HL-60 (cell line): ENCODE data around the gene SATL1.

Experiments used
- DNase-seq, 2 experiments: peaks; one replicate each; pipeline ENCODE4 v3.0.0-alpha.2; 2010 to 2020; ENCODE audit warnings: low read depth in 1 of 2, low spot score in 1 of 2
- H3K27ac ChIP-seq: fragments of 250-450 bp; sonication (Bioruptor Pico); replicated peaks from 2 replicates; pipeline ENCODE4 v1.5.1; 2020; ENCODE audit warnings: mild to moderate bottlenecking, moderate library complexity
- H3K27me3 ChIP-seq: fragments of 250-450 bp; sonication (Bioruptor Pico); 2 replicates; pipeline ENCODE4 v1.5.1; 2021; ENCODE audit warnings: mild to moderate bottlenecking, moderate library complexity; ENCODE audit not compliant: insufficient read depth, poor library complexity, severe bottlenecking
- H3K4me3 ChIP-seq: replicated peaks from 2 replicates; pipeline ENCODE4 v1.5.1; 2011; ENCODE audit warnings: mild to moderate bottlenecking, control low read depth, low read length; ENCODE audit not compliant: insufficient read depth
- GABPA ChIP-seq: IDR thresholded peaks from 2 replicates; pipeline ENCODE4 v1.6.1; 2012; ENCODE audit warnings: low read depth
- POLR2AphosphoS5 ChIP-seq: IDR thresholded peaks from 2 replicates; pipeline ENCODE4 v1.6.1; 2012; ENCODE audit warnings: low read depth
- SPI1 ChIP-seq: IDR thresholded peaks from 2 replicates; pipeline ENCODE4 v1.6.1; 2012; ENCODE audit warnings: low read depth, mild to moderate bottlenecking, borderline replicate concordance
- TF ChIP-seq, protein P1 (sequence below): IDR thresholded peaks from 2 replicates; pipeline ENCODE4 v1.6.1; 2012; ENCODE audit warnings: low read depth; ENCODE audit not compliant: insufficient replicate concordance
- TF ChIP-seq, protein P2 (sequence below): IDR thresholded peaks from one replicate; pipeline ENCODE4 v1.5.1; 2011; ENCODE audit warnings: low read length, control low read depth, inconsistent platforms; ENCODE audit not compliant: insufficient read depth

Gene SATL1

DNA sequence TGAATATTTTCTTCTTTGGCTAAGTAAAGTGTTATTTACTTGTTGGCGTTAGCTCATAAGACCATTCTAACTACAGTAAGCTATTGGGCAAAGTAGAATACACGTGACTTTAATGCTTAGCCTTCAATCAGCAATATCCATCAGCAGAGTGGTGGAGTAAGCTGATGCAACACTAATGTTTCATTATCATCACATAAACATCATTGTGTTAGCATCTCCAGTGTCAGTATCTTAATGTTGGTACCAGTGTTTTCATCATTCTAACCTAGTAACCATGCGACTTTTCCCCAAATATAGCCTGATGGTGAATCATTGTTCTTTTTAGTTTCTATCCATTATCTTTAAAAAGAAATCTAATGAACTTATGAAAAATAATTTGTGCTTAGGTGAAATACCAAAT is 191.4 kb downstream of the SATL1 start:
- no peak for DNase-seq
- Histone ChIP-seq H3K27ac (no peak overlapping the region), H3K4me3 (no peak overlapping the region), H3K27me3 (no peaks in the 10 kb centered on the region)
- TF ChIP-seq SPI1 (no peak), GABPA (no peak), POLR2AphosphoS5 (no peak)
- TF ChIP-seq, protein P1, sequence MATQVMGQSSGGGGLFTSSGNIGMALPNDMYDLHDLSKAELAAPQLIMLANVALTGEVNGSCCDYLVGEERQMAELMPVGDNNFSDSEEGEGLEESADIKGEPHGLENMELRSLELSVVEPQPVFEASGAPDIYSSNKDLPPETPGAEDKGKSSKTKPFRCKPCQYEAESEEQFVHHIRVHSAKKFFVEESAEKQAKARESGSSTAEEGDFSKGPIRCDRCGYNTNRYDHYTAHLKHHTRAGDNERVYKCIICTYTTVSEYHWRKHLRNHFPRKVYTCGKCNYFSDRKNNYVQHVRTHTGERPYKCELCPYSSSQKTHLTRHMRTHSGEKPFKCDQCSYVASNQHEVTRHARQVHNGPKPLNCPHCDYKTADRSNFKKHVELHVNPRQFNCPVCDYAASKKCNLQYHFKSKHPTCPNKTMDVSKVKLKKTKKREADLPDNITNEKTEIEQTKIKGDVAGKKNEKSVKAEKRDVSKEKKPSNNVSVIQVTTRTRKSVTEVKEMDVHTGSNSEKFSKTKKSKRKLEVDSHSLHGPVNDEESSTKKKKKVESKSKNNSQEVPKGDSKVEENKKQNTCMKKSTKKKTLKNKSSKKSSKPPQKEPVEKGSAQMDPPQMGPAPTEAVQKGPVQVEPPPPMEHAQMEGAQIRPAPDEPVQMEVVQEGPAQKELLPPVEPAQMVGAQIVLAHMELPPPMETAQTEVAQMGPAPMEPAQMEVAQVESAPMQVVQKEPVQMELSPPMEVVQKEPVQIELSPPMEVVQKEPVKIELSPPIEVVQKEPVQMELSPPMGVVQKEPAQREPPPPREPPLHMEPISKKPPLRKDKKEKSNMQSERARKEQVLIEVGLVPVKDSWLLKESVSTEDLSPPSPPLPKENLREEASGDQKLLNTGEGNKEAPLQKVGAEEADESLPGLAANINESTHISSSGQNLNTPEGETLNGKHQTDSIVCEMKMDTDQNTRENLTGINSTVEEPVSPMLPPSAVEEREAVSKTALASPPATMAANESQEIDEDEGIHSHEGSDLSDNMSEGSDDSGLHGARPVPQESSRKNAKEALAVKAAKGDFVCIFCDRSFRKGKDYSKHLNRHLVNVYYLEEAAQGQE, result no peak
- TF ChIP-seq, protein P2, sequence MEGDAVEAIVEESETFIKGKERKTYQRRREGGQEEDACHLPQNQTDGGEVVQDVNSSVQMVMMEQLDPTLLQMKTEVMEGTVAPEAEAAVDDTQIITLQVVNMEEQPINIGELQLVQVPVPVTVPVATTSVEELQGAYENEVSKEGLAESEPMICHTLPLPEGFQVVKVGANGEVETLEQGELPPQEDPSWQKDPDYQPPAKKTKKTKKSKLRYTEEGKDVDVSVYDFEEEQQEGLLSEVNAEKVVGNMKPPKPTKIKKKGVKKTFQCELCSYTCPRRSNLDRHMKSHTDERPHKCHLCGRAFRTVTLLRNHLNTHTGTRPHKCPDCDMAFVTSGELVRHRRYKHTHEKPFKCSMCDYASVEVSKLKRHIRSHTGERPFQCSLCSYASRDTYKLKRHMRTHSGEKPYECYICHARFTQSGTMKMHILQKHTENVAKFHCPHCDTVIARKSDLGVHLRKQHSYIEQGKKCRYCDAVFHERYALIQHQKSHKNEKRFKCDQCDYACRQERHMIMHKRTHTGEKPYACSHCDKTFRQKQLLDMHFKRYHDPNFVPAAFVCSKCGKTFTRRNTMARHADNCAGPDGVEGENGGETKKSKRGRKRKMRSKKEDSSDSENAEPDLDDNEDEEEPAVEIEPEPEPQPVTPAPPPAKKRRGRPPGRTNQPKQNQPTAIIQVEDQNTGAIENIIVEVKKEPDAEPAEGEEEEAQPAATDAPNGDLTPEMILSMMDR, result no peak

DNA sequence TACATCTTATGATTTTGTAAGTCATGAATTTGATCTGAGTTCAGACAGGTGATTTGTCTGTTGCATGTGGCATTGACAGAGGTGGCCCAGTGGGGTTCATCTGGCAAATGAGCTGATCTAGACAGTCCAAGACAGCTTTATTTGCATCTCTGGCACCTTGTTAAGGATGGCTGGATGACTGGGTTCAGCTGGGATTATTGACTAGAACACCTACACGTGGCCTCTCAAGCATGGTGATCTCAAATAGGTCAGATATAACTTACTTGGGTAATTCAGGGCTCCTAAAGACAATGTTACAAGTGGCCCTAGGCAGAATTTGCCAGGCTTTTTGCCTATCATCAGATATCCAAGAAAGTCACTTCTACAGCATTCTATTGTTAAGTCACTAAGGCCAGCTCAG is 192.0 kb downstream of the SATL1 start:
- no peaks in the 10 kb centered on the region for H3K27me3 ChIP-seq
- TF ChIP-seq, protein P1, result no peak
- TF ChIP-seq POLR2AphosphoS5 (no peak), GABPA (no peak), SPI1 (no peak)
- TF ChIP-seq, protein P2, result no peak
- no peak for DNase-seq
- no peak overlapping the region for H3K27ac ChIP-seq
- no peak overlapping the region for H3K4me3 ChIP-seq
